Sigmoid colon (tissue), 7 donors: ENCODE data around the gene DHH. TPM values are rescaled to one million over a fixed set of nuclear protein-coding genes. Genes with fewer than 3 reads are reported as not detected.

Experiments
- DNase-seq: peaks from one replicate; pipeline ENCODE4 v3.0.0-alpha.2; 2019
- H3K27ac ChIP-seq, 4 donors: fragments of 200-600 bp; sonication (generic); one replicate each; pipeline ENCODE4 v1.5.1; 2016 to 2019; ENCODE audit warnings: mild to moderate bottlenecking in 1 of 4
- H3K27me3 ChIP-seq, 3 donors: fragments of 200-600 bp; sonication (generic); one replicate each; pipeline ENCODE4 v1.5.1; 2019; ENCODE audit warnings: mild to moderate bottlenecking in 1 of 3
- H3K36me3 ChIP-seq, 4 donors: fragments of 200-600 bp; sonication (generic); one replicate each; pipeline ENCODE4 v1.5.1; 2016 to 2019
- H3K4me1 ChIP-seq, 4 donors: fragments of 200-600 bp; sonication (generic); one replicate each; pipeline ENCODE4 v1.5.1; 2017 to 2019
- H3K4me3 ChIP-seq, 4 donors: fragments of 200-600 bp; sonication (generic); one replicate each; pipeline ENCODE4 v1.5.1; 2017 to 2019; ENCODE audit warnings: mild to moderate bottlenecking in 2 of 4, moderate library complexity in 1 of 4
- H3K9me3 ChIP-seq, 4 donors: fragments of 200-600 bp in 3 of 4; sonication (generic) in 3 of 4; one replicate each; pipeline versions ENCODE4 v1.5.1 to v1.6.1; 2013 to 2019
- EP300 ChIP-seq, 4 donors: sonication (generic); formaldehyde crosslinking; IDR thresholded peaks; one replicate each; pipeline ENCODE4 v1.6.1; 2017; ENCODE audit warnings: antibody characterized with exemption in 4 of 4
- POLR2A ChIP-seq, 2 donors: fragments of 450-650 bp; IDR thresholded peaks; one replicate each; pipeline ENCODE4 v1.6.1; 2016; ENCODE audit warnings: antibody characterized with exemption in 2 of 2, mild to moderate bottlenecking in 2 of 2, moderate library complexity in 2 of 2
- POLR2AphosphoS5 ChIP-seq, 4 donors: sonication (generic); formaldehyde crosslinking; IDR thresholded peaks; one replicate each; pipeline ENCODE4 v1.6.1; 2017; ENCODE audit warnings: antibody characterized with exemption in 4 of 4
- whole genome bisulfite sequencing, 2 donors: extraction: QIAGEN DNeasy Blood & Tissue Kit; methylation state at CpG; one replicate each; pipeline ENCODE4 v1.1.7; 2013; 5-methylcytosine and 5-hydroxymethylcytosine counted together
- intact Hi-C: fragments of 100-400 bp; cut with DNase I; formaldehyde crosslinking; loops from one replicate; pipeline ENCODE4 v1.15.1; 2023
- polyA plus RNA-seq, 3 donors: library from polyadenylated mRNA; stranded (reverse); fragments of 200-250 nt; gene quantifications; one replicate each; pipeline ENCODE4 v1.2.3, GENCODE V29; 2013
- total RNA-seq, 4 donors: library from RNA; depleted of rRNA; stranded (reverse); fragments of >200 nt; gene quantifications; one replicate each; pipeline ENCODE4 v1.1.0, GENCODE V29; 2016
- TF ChIP-seq, protein P1 (sequence below), 4 experiments: fragments of 450-650 bp in 3 of 4; fragments of 200-600 bp in 1 of 4; IDR thresholded peaks; one replicate each; pipeline ENCODE4 v1.5.1; 2016 to 2019; ENCODE audit warnings: antibody characterized with exemption in 4 of 4, mild to moderate bottlenecking in 3 of 4, moderate library complexity in 2 of 4
- donor health status: healthy with polysubstance abuse.
- donor health status: Bipolar disorder and iron deficiency.
- donor health status: healthy.

DHH gene
- total and polyA plus RNA-seq, 7 donors, result 0.14 to 0.83 (median 0.63) TPM; not detected in 4

DNA sequence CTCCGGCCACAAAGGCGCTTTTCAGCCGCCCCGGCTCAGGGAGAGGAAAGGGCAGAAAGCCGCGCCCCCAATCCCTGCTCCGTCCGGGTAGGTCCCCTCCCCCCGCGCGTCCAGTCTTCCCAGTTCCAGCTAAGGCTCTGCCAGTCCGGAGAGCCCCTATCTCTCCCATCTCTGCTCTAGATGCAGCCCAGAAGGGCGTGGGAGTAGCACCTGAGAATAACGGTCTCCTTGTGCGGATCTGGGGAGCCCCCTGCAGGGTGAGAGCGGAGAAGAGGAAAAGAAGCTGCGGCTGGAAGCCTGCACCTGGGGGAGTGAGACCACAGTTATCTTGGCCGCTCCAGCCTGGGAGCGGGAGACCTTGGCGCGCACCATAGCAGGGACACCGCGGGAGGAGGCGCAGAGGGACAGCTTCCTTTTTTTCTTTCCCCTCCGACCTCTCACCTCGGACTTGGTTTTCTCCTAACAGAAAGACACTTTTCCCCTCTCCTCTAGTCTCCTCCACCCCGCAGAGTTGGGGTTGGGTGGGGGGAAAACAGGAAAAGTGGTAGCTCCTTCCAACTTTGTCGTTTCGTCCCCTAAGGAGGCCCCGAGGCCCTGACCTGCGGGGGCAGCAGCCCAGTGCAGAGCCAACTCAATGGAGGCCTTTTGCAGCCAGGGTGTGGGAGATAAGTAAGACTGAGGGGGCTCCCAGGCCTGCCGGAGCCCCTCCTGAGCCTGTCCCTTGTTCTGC is 2.4 kb downstream of the DHH start:
- Histone ChIP-seq H3K27me3 (peaks cover 52 to 68% (median 61%) of the 10 kb centered on the region in 3 donors), H3K4me1 (peaks cover 0 to 66% (median 54%) of the 10 kb centered on the region in 4 donors), H3K27ac (peak overlapping the region in 2 of 4 donors; percentile 30 to 32), H3K36me3 (peaks cover 0 to 16% (median 4%) of the 10 kb centered on the region in 4 donors), H3K9me3 (no peaks in the 10 kb centered on the region), H3K4me3 (peak overlapping the region in 3 of 4 donors; percentile 17 to 28 (median 25))
- WGBS, 2 donors, result 4 to 5% methylated on average over 32 of the region's 32 CpGs
- TF ChIP-seq EP300 (IDR thresholded peaks at IDR 0.05) (no peak), POLR2A (IDR thresholded peaks at IDR 0.05) (no peak)
- TF ChIP-seq, protein P1, sequence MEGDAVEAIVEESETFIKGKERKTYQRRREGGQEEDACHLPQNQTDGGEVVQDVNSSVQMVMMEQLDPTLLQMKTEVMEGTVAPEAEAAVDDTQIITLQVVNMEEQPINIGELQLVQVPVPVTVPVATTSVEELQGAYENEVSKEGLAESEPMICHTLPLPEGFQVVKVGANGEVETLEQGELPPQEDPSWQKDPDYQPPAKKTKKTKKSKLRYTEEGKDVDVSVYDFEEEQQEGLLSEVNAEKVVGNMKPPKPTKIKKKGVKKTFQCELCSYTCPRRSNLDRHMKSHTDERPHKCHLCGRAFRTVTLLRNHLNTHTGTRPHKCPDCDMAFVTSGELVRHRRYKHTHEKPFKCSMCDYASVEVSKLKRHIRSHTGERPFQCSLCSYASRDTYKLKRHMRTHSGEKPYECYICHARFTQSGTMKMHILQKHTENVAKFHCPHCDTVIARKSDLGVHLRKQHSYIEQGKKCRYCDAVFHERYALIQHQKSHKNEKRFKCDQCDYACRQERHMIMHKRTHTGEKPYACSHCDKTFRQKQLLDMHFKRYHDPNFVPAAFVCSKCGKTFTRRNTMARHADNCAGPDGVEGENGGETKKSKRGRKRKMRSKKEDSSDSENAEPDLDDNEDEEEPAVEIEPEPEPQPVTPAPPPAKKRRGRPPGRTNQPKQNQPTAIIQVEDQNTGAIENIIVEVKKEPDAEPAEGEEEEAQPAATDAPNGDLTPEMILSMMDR (IDR thresholded peaks at IDR 0.05), result peak in 2 of 4 experiments; percentile 12 to 21
- intact Hi-C loops, result no loop called here
- DNase-seq, result no peak

GRCh38 chr12:49091836-49092085 is 2.8 kb downstream of the DHH start:
- Histone ChIP-seq H3K9me3 (no peaks in the 10 kb centered on the region), H3K4me3 (peak overlapping the region in 3 of 4 donors; percentile 17 to 28 (median 25)), H3K27me3 (peaks cover 52 to 68% (median 61%) of the 10 kb centered on the region in 3 donors), H3K36me3 (peaks cover 0 to 11% (median under 1%) of the 10 kb centered on the region in 4 donors), H3K27ac (peak overlapping the region in 3 of 4 donors; percentile 12 to 32 (median 30)), H3K4me1 (peaks cover 0 to 66% (median 54%) of the 10 kb centered on the region in 4 donors)
- WGBS, 2 donors, result 4 to 6% methylated on average over 14 of the region's 14 CpGs
- intact Hi-C loops, result no loop called here
- TF ChIP-seq, protein P1 (IDR thresholded peaks at IDR 0.05), result no peak
- TF ChIP-seq EP300 (IDR thresholded peaks at IDR 0.05) (no peak), POLR2A (IDR thresholded peaks at IDR 0.05) (no peak), POLR2AphosphoS5 (IDR thresholded peaks at IDR 0.05) (no peak)
- no peak for DNase-seq

GRCh38 chr12:49091056-49091835 is 3.4 kb downstream of the DHH start:
- Histone ChIP-seq H3K36me3 (peaks cover 0 to 6% (median 0%) of the 10 kb centered on the region in 4 donors), H3K4me1 (peaks cover 0 to 66% (median 54%) of the 10 kb centered on the region in 4 donors), H3K4me3 (peak overlapping the region in 3 of 4 donors; percentile 17 to 28 (median 25)), H3K9me3 (no peaks in the 10 kb centered on the region), H3K27ac (peak overlapping the region in 3 of 4 donors; percentile 12 to 32 (median 30)), H3K27me3 (peaks cover 52 to 68% (median 61%) of the 10 kb centered on the region in 3 donors)
- DNase-seq, result no peak
- intact Hi-C loops, result no loop called here
- TF ChIP-seq EP300 (IDR thresholded peaks at IDR 0.05) (no peak), POLR2AphosphoS5 (IDR thresholded peaks at IDR 0.05) (no peak), POLR2A (IDR thresholded peaks at IDR 0.05) (no peak)
- TF ChIP-seq, protein P1 (IDR thresholded peaks at IDR 0.05), result no peak
- 19 to 20% methylated on average over 41 of the region's 41 CpGs for WGBS, 2 donors

DNA sequence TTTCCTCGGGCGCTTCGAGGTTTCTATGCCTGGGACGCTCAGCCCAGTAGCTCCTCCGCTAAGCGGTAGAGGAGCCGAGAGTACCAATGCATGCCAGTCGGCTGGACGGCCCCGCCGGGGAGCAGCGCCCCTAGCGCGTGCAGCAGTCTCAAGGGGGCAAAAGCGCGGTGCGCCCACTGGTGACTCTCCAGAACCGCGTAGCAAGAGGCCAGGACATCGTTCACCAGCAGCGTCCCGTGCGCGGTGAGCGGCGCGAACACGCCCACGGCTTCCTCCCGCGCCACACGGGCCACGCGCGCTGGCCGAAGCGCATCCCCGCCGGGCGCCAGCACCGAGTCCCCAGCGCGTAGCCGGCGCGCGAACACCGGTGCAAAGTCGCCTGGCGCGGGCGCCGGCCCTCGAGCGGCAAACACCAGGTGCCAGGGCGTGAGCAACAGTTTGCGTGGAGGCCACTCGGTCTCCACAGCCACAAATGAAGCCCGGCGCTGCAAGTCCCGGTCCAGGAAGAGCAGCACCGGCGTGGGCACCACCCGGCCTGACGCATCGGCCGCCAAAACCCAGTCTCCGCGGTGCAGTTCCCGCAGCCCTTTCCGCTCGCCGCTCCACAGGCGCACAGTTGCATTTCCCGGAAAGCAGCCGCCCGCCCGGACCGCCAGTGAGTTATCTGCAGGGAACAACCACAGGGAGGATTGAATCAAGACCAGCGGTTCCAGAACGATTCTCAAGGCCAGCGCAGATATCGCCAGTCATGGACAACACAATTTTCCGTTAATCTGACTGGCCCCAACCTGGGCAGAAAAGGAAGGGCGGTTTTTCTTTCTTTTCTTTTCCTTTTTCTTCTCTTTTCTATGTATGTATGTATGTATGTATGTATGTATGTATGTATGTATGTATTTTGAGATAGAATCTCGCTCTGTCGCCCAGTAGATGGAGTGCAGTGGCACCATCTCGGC is 4.5 kb downstream of the DHH start:
- H3K27me3 ChIP-seq, result peaks cover 52 to 68% (median 61%) of the 10 kb centered on the region in 3 donors
- peak in 1 of 4 donors; percentile 8 for TF ChIP-seq POLR2AphosphoS5 (IDR thresholded peaks at IDR 0.05)
- TF ChIP-seq, protein P1 (IDR thresholded peaks at IDR 0.05), result no peak
- H3K36me3 ChIP-seq, result no peaks in the 10 kb centered on the region
- intact Hi-C loops, result loop anchor here (2.0 kb wide), 1 partner anchor 31 kb away; no protein-coding TSS in a partner anchor
- no peaks in the 10 kb centered on the region for H3K9me3 ChIP-seq
- H3K27ac ChIP-seq, result no peak overlapping the region
- 2% methylated on average over 88 of the region's 88 CpGs for WGBS, 2 donors
- peaks cover 0 to 66% (median 54%) of the 10 kb centered on the region in 4 donors for H3K4me1 ChIP-seq
- peak overlapping the region in 3 of 4 donors; percentile 34 to 39 (median 35) for H3K4me3 ChIP-seq
- no peak for DNase-seq
